DMS 273 treated with DMSO at 0.1 percent for 48 hours (cell line): Measurements from ENCODE around the gene EPOP.
A peak's percentile ranks its signal among the peaks of the same experiment; 100 is the strongest.

Source experiments
- DNase-seq: peaks from one replicate; lab custom pipeline; 2025; lab: John Stamatoyannopoulos, UW

Gene EPOP

DNA sequence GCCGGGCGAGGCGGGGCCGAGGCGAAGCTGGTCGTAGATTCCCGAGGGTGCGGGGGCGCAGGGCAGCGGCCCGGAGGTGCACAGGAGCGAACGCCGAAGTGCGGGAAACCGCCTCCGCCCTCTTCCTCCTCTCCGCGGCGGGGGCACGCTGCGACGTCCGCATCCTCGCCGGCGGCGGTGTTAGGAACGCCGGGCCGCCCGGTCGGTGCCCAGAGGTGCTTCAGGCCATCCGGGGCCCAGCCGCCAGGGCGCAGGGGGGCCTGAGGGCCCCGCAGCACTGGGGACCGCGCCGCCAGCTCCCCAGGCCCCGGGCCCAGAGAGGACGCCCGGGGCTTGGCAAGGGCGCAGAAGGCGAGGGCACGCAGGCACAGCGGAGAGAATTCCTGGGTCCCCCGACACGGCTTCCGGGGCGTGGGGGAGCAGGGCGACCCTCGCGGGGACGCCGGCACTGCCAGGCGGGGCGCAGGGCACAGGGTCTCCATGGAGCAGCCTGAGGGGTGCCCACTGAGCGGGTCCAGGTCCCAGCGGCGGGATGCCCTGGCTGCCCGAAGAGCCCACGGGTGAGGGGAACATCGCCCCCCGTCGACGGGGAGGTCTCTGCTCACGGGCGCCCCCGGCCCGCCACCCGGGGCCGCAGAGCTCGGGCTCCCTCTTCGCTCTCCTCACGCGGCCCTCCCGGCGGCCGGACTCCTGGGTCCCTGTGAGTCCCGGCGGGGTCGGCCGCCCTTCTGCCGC lies 576 bp downstream of the EPOP start:
- DNase-seq: no peak

DNA sequence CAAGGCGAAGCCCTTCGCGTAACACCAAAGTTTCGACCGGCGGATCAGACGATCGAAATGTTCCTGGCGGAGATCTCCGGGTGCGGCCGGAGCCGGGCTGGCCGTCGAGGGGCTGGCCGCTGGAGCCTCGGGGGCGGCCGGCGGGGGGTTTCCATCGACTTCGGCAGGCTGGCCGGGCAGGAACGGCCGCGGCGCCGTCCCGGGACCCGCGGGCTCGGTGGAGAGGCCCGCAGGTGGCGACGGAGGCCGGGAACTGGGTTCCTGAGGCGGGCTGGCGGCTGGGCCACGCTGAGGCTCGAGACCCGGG lies 1.1 kb downstream of the EPOP start:
- no peak for DNase-seq

DNA sequence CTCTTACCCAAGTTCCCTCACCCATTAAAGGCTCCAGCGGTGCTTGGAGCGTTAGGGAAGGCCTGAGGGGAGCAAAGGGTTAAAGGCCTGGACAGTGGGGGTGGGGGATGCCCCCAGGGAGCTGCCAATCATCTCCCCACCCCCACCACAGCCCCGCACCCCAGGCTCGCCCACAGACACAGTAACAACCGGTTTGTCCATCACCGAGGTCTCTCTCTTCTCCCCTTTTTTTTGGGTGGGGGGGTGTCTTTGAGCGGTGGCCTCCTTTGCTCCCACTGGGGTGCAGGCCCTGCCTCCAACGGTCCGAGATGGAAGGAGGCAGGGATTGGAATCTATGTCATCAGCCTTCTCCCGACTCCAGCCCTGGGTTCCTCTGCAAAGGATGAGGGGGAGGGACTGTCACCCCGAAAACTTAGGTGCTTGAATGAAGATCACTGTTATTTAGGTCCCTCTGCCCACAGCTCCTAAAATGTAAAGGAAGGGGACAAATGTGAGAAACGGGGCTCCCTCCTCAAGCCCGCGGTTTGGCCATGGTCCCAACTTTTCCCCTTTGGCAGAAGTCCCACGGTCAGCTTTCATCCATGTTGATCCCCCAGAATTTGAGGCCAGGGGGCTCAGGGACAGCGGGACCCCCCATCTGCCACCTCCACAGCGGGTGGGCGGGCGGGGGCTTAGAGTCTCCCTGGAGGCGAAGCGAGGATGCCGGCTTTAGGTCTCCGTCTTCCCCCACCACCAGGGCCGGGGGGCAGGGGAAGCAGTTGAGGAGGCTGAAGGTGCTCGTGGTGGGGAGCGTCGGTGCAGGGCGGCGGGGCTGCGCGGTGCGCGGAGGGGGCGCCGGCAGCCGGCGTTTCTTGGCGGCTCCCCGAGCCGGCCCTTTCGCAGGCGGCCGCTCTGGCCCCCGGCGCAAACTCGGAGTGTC lies 1.7 kb downstream of the EPOP start:
- DNase-seq: no peak

DNA sequence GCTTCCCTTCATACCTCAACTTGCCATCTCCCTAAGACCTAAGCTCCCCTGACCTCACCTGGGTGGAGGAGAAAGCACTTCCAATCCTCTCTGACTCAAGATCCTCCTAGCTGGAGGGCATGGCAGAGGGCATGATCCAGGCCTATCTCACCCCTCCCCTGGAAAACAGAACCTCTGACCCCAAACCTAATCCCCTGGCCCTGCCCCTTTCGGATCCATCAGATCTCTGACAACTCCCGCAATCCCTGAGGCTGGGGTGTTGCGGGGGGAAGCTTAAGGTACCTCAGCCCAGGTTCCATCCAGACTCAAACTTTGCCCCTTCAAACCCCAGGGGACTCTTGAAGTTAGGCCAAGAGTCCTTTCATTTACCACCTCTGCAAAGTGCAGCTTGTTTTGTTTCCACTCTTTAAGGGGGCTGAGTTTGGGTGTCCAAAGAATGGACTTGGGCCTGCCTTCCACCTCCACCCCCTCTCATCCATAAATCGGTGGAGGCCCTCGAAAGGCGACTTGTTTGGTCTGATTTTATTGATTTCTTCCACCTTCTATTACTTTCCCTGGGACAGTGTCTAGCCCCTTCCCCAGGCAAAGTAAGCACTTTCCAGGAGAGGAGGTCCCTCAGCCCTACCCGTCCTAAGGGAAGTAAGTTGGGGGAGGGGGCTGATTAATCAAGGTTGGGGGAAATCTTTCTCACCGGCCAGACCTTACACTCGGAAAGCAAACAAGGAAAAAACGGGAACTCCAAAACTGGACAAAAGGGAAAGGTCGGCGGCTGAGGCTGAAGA lies 2.6 kb downstream of the EPOP start:
- DNase-seq: no peak

DNA sequence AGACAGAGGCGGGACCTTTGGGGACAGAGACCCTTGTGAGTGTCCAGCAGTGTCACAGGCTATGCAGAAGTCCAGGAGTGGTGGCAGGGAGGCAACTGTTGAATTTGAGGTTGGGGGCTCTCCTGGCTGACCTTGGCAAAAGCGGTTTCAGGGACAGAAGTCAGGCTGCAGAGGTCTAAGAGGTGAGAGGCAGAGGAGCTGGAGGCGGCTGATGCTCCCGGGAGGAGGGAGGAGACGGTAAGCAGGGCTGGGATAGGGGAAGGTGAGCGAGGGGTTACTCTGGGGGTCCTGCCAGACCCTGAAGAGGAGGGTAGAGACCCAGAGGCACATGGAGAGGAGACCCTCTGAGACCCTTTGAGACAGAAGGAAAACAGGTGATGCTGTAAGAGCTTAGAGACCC lies 5.2 kb downstream of the EPOP start:
- no peak for DNase-seq

DNA sequence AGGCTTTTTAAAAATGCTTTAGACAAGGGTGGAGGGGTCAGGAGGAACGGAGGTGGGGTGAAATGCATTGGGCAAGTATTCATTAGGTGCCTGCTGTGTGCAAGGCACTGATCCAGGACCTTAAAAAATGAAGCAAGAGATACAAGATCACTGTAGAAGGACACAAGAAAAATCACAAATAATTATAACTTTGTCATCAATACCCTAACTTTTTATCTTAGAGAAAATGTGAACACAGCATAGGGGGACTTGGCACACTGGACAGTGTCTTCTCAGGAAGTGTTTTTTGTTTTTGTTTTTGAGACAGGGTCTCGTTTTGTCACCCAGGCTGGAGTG lies 7.0 kb downstream of the EPOP start:
- no peak for DNase-seq

DNA sequence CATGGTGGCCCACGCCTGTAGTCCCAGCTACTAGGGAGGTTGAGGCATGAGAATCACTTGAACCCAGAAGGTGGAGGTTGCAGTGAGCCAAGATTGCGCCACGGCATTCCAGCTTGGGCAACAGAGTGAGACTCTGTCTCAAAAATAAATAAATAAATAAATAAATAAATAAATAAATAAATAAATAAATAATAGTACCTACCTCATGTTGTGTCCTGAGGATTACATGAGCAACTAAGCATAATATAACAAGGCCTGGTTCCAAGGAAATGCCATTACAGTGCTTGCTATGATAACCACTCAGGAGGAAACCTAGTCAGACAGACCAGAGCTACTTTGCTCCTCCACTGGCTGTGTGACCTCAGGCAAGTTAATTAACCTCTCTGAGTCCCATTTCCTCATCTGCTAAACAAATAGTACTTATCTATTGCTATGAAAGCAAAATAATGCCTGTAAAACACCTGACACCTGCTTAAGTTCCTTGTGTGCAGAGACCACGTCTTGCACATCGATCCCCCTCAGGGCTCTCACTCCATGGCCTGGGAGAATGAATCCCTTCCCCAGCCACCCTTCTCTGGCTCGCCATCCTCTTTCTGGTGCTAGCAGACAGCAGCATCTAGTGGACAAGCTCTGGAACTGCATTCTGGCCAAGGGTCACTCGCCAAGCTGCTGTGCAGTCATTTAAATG lies 7.5 kb downstream of the EPOP start:
- peak; percentile 46 for DNase-seq

DNA sequence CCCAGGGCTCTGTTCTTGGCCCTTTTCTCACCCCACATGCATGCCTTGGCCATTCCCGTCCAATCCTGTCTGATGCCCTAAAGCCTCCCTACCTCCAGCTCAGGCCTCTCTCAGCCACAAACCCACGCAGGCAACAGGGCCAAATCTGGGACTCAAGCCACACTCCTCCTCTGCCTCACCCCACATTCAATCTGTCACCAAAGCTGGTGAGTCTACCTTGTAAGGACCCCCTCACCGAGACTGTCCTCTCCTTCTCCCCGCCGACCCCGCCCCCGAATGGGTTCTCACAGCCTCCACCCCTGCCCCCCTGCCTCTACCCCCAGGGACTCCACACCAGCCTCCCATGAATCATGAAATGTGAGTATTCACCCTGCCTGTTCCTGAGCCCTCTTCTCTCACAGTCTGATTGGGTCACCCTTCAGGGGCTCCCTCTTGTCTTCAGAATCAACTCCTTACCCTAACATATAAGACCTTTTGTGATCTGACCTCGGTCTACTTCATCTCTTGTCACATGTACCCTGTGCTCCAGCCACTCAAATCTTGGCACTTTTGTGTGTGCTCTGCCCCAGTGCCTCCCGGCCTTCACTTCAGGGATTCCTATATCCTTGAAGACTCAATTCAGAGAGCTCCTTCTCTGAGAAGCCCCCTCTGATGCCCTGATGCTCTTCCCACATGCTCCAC lies 10.7 kb downstream of the EPOP start:
- no peak for DNase-seq

DNA sequence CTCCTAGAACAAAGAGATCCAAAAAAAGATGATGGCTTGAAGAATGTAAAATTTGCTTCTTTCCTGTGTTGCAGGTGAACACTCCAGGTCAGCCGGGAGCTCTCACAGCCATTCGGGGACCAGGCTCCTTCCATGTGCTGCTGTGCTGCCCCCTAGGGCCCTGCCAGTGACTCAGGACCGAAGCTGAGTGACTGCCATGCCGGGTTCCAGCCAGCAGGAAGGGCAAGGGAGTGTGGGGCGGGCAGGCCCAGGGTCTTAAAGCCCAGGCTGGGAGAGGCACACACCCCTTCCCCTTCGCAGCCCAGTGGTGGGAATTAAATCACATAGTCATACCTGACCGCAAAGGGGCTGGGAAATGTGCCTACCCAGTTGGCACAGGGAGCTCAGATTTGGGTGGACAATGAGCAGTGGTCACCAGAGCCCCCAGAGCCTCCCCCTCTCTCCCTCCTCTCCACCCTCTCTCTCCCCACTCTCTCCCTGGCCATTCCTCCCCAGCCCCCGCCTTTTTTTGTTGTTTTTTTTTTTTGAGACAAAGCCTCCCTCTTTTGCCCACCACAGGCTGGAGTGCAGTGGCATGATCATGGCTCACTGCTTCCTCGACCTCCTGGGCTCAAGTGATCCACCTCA lies 11.5 kb downstream of the EPOP start:
- peak; percentile 48 for DNase-seq

DNA sequence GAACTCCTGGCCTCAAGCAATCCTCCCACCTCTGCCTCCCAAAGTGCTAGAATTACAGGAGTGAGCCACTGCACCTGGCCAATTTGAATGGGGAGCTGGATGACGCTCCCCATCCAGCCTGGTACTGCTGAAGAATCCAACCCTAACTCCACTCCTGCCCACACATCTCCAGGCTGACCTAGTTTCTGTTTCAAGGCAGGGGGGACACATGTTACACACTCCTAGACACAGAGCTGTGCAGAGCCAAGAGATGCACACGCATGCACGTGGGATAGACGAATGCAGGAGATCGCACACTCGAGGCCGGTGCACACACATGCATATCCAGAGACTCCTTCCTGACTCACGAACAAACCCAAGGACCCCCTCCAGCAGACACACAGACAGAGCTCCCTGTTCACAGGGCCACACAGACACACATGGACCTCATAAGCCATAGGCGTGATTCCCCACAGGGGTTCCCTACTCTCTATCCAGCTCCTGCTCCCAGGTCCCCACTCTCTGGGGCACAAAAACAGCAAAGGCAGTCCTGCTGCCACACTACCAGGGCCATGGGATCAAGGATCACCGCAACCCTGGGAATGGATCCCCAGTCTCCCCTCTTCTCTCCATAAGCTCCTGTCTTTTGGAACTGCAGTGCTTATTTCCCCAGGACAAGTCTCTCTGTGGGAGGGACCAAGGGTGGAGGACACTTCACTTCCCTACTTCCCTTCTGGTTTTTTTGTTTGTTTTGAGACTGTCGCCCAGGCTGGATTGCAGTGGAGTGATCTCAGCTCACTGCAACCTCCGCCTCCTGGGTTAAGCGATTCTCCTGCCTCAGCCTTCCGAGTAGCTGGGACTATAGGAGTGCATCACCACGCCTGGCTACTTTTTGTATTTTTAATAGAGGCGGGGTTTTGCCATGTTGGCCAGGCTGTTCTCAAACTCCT lies 14.4 kb downstream of the EPOP start:
- DNase-seq: no peak

DNA sequence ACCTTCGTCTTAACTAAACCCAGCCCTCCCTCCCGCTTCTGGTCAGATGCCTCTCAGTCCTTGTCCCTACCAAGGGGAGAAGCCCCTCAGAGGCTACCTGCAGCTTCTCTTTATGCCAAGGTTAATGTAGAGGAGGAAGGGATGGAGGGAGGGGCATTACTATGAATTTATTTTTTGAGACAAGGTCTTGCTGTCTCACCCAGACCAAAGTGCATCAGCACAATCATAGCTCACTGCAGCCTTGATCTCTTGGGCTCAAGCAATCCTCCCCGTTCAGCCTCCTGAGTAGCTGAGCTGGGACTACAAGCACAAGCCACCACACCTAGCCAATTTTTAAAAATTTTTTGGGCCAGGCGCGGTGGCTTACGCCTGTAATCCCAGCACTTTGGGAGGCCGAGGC lies 15.3 kb downstream of the EPOP start:
- DNase-seq: no peak

DNA sequence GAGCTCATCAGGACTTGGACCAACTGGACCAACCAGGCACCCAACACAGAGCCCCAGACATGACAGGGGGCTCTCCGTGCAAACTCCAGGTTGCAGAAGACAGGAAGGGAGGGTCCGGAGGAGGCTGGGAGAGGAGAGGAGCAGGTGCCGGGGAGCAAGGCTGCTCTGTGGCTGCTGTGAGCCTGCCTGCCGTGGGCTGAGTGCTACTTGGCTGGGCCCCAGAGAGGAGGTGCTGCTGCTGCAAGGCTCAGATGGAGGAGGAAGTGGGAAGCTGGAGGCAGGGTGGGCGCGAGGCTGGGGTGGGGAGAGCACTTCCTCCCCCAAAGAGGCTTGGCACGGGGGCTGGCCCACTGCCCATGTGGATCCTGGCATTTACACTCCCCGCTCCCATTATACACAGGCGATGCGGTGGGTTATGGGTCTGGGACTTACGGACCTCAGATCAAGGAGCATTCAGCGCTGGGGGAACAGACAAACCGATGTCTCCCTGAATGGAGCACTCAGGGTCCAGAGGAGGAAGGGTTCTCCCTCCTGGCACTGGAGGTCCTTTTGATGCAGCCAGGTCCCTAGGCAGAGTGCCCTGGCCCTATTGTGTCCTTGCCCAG lies 15.9 kb downstream of the EPOP start:
- no peak for DNase-seq

DNA sequence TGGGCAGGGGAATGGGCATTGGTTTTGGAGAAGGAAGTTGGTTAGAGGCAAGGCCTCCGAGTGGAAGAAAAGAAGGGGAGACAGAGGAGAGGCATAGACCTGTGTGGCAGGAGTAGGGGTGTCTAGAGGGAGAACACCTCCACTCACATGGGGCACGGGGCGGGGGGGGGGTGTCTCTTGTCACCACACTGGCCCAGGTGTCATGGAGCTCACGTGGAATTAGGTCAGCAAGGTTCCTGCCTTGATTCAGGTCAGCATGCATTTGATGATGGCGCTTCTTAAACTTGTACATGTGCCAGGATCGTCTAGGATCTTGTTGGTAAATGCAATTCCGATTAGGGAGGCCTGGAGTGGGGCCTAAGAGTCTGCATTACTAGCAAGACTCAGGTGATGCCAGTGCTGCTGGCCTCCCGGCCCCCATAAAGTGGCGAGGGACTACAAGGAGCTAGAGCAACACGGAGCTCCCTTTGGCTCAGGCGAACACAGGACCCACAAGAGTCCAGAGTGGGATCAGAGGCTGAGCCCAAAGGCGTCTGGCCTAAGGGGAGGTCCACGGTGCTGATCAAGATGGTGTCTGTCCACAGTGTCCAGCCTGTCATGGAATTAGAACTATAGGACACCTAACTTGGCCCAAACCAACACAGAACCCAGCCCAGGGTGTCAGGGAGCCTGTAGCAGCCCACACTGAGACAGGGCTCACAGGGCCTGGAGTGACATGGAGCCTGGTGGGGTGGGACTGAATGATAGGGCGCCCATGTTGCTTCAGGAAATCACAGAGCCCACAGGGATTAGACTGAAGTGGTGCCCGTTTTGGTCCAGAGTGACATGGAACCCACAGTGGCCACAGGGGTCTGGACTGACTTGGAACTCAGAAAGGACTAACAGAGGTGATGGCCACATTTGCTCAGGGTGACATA lies 16.7 kb downstream of the EPOP start:
- no peak for DNase-seq

DNA sequence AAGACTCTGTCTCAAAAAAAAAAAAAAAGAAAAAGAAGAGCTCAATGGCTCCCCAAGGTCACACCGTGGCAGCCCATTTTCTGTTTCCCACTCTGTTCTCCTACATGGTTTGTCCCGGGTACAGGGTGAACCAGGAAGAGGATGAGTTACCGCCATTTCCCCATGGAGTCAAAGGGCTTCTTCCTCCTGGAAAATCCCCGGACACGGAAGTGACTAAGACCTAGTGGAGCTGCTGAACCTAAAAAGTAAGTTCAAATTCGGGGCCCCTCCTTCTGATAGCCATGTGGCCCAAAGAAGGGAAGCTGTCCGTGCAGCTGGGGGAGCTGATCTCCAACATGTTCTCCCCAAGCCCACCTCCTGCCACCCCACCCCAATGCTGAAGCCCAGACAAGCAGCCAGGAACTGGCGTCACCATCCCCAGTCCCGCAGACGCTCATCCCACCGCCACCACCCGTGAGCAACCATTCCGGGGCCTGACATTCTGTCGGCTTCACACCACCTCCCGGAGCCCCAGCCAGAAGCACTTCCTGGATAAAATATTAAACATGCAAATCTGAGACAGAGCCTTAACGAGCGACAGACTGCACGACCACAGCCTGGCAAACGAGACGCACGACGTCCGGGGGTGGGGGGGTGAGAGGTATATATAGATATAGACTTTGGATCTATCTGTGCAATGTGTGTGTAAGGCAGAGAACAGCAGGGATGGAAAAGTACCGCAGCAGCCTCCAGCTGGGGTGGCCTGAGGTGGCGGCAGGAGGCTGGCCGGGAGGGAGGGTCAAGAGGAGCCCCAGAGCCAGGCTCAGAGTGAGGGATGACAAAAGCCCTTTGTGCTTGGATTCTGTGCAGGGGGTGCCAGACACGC lies 17.6 kb downstream of the EPOP start:
- DNase-seq: no peak

DNA sequence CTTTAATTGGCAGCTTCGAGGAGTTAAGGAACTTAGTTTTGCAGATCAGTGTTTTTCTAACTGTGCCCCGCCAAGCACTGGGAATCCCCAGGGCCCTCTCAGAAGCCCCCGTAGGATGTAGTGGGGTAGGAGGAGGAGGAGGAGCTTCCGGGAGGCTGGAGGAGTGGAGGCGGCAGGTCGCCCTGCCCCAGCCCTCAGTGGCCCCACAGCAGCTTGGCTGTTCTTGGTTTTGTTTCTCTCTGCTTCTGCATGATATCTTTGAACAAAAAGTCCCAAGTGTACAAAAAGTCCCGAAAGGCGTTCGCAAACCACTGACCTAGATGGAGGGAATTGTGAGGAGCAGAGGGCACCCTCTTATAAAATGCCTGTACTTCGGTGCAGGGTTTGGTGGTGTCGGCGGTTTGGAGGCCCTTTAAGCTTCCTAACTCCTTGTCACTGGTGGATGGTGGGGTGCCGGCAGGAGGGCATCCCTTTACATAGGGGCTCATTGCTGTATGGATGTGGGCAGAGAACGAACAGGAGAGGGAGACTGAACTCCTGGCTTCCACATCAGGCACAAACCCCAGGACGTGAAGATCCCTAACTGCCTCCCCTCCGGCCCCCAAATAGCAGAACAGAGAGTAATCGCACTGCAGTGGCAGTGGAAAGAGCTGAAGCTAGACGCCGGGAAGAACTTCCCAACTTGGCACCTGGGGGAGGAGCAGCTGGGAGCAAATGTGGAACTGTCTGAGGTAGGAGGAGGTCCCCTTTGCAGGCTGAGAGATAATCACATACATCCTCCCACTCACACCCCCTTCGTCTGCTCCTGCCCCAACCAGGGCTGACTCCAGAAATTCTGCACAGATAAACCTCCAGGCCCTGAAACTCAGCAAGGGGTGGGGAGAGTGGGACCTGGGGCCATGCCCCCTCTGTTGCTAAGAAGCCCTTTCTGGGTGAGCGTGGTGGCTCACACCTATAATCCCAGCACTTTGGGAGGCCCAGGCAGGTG lies 20.1 kb downstream of the EPOP start:
- DNase-seq: no peak

DNA sequence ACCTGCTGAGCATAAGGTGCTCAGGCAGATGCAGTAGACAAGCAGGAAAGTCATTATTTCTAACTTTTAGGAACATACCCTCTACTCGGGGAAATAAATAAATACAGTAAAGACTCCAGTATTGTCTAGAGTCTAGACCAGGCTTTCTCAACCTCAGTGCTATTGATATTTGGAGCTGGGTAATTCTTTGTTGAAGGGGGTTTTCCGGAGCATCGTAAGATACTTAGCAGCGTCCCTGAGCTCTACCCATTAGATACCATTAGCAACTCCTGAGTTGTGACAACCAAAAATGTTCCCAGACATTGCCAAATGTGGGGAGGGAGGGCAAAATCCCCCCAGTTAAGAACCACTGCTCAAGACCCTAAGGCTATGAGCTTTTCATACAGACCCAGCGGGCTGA lies 21.1 kb downstream of the EPOP start:
- DNase-seq: no peak
